ENCODE measurements around the gene TMEM127. TPM values are rescaled to one million over a fixed set of nuclear protein-coding genes. Genes with fewer than 3 reads are reported as not detected.
A peak's percentile ranks its signal among the peaks of the same experiment; 100 is the strongest.

The TMEM127 gene
- total and polyA plus RNA-seq, 12 donors, result 14.9 to 89.2 (median 63.3) TPM

- no peak for DNase-seq
- no peaks in the 10 kb centered on the region for H3K9me3 ChIP-seq (replicated peaks in 1 of 3)
- TF ChIP-seq POLR2A (IDR thresholded peaks at IDR 0.05), result no peak
- no peak for TF ChIP-seq CTCF (IDR thresholded peaks at IDR 0.05)
- H3K27ac ChIP-seq, result no peak overlapping the region
- H3K4me1 ChIP-seq (replicated peaks in 1 of 2), result peaks cover 8 to 14% of the 10 kb centered on the region in 2 donors
- WGBS, 4 donors, result 96 to 100% (median 97%) methylated on average over 8 to 12 of the region's 12 CpGs
- intact Hi-C loops (cut with DNase I), result loop anchor here in 1 of 2 donors (5.0 kb wide), 1 partner anchor 34 kb away; no protein-coding TSS in a partner anchor
- H3K36me3 ChIP-seq (replicated peaks in 1 of 2), result no peaks in the 10 kb centered on the region
- no peaks in the 10 kb centered on the region for H3K27me3 ChIP-seq
- no peak overlapping the region for H3K4me3 ChIP-seq
Measured at GRCh38 chr2:96213379-96213778, 52.4 kb downstream of the TMEM127 start.

DNA sequence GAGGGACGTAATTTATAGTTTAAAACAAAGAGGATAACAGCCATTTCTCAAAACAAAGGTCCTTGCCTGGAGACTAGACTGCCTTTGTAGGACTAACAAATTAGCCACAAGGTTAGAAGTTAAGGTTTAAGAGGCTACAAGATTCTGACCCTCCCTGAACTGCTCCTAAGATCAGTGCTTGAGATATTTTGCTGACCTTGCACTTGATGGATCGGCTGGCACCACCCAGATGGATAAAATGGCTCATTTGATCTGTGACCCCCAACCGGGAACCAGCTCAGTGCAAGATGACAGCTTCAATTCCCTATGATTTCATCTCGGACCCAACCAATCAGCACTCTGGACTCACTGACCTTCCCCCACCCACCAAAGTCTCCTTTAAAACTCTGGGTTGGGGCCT lies 53.5 kb downstream of the TMEM127 start:
- 55 to 79% (median 75%) methylated on average over 2 to 4 of the region's 4 CpGs for WGBS, 4 donors
- Histone ChIP-seq H3K4me1 (replicated peaks in 1 of 2) (peaks cover 10 to 14% of the 10 kb centered on the region in 2 donors), H3K4me3 (no peak overlapping the region), H3K36me3 (replicated peaks in 1 of 2) (no peaks in the 10 kb centered on the region), H3K27ac (no peak overlapping the region), H3K9me3 (replicated peaks in 1 of 3) (no peaks in the 10 kb centered on the region), H3K27me3 (no peaks in the 10 kb centered on the region)
- TF ChIP-seq CTCF (IDR thresholded peaks at IDR 0.05), result no peak
- TF ChIP-seq POLR2A (IDR thresholded peaks at IDR 0.05), result no peak
- intact Hi-C loops (cut with DNase I), result loop anchor here in 1 of 2 donors (5.0 kb wide), 1 partner anchor 35 kb away; no protein-coding TSS in a partner anchor
- no peak for DNase-seq

DNA sequence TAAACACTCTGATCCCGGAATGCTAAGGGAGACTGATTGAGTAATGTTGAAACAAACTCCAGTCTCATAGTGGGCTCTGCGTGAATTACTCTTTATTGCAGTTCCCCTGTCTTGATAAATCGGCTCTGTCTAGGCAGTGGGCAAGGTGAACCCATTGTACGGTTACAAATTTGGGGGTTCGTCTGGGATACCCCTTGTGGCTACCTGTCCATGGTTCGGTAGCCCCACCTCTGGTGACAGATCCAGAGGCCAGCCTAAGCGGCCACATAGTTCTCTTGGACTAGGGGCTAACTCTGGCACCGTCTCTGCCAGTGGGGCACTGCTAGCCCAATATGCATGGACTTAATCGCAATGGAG lies 56.1 kb downstream of the TMEM127 start:
- H3K4me1 ChIP-seq (replicated peaks in 1 of 2), result peaks cover 30 to 38% of the 10 kb centered on the region in 2 donors
- H3K4me3 ChIP-seq, result peak overlapping the region in 1 of 4 donors; percentile 78
- DNase-seq, result no peak
- no peaks in the 10 kb centered on the region for H3K27me3 ChIP-seq
- no peaks in the 10 kb centered on the region for H3K36me3 ChIP-seq (replicated peaks in 1 of 2)
- intact Hi-C loops (cut with DNase I), result loop anchor here (5.0 to 10.0 kb wide), 2 partner anchors 38 to 45 kb away; no protein-coding TSS in a partner anchor
- H3K9me3 ChIP-seq (replicated peaks in 1 of 3), result no peaks in the 10 kb centered on the region
- no peak for TF ChIP-seq POLR2A (IDR thresholded peaks at IDR 0.05)
- no peak for TF ChIP-seq CTCF (IDR thresholded peaks at IDR 0.05)
- H3K27ac ChIP-seq, result peak overlapping the region in 2 of 5 donors; percentile 97
- 85 to 91% (median 88%) methylated on average over 4 to 9 of the region's 9 CpGs for WGBS, 4 donors

- TF ChIP-seq CTCF (IDR thresholded peaks at IDR 0.05), result no peak
- peak in 1 of 2 donors; percentile 3 for TF ChIP-seq POLR2A (IDR thresholded peaks at IDR 0.05)
- peak in 2 of 7 donors; percentile 34 to 53 for DNase-seq
- Histone ChIP-seq H3K4me1 (replicated peaks in 1 of 2) (peaks cover 33 to 43% of the 10 kb centered on the region in 2 donors), H3K4me3 (peak overlapping the region in 3 of 4 donors; percentile 58 to 78 (median 75)), H3K27me3 (no peaks in the 10 kb centered on the region), H3K27ac (peak overlapping the region; percentile 49 to 97 (median 97)), H3K9me3 (replicated peaks in 1 of 3) (no peaks in the 10 kb centered on the region), H3K36me3 (replicated peaks in 1 of 2) (no peaks in the 10 kb centered on the region)
- 4 to 13% (median 8%) methylated on average over 9 to 21 of the region's 21 CpGs for WGBS, 4 donors
- intact Hi-C loops (cut with DNase I), result loop anchor here in 1 of 2 donors (10.0 kb wide), 1 partner anchor 46 kb away; no protein-coding TSS in a partner anchor
Measured at GRCh38 chr2:96209011-96209728, 56.6 kb downstream of the TMEM127 start.
